BJ (cell line): ENCODE data around the gene AMOTL2. TPM values are rescaled to one million over a fixed set of nuclear protein-coding genes. Genes with fewer than 3 reads are reported as not detected.
A peak's percentile ranks its signal among the peaks of the same experiment; 100 is the strongest.

Experiments
- CTCF ChIA-PET: fragments of 350-600 bp; formaldehyde crosslinking; extraction: SDS; loops from one replicate; lab custom pipeline; 2021; ENCODE audit warnings: antibody characterized with exemption, inconsistent platforms; lab: Yijun Ruan, JAX
- POLR2A ChIA-PET: fragments of 300-600 bp; sonication (Branson Sonifier 250); formaldehyde crosslinking; extraction: SDS; loops from one replicate; lab custom pipeline; 2021; ENCODE audit warnings: antibody characterized with exemption; lab: Charles Lee
- DNase-seq: peaks from one replicate; pipeline ENCODE4 v3.0.0-alpha.2; 2011; ENCODE audit warnings: low read depth
- H3K27me3 ChIP-seq: 2 replicates; pipeline ENCODE4 v1.6.0; 2011; ENCODE audit warnings: low read length; ENCODE audit not compliant: control insufficient read depth, insufficient read depth
- H3K36me3 ChIP-seq: 2 replicates; pipeline ENCODE4 v1.5.1; 2011; ENCODE audit warnings: low read length; ENCODE audit not compliant: control insufficient read depth, insufficient read depth
- H3K4me3 ChIP-seq: 2 replicates; pipeline ENCODE4 v1.5.1; 2011; ENCODE audit warnings: low read depth, mild to moderate bottlenecking, control low read depth, low read length
- polyA plus RNA-seq: library from polyadenylated mRNA; depleted of rRNA; stranded (reverse); fragments of >200 nt; gene quantifications from 2 replicates; pipeline ENCODE4 v1.2.3, GENCODE V29; 2011; rRNA removed
- small RNA-seq: library from RNA; depleted of rRNA; stranded (forward); fragments of <200 nt; gene quantifications from one replicate; pipeline ENCODE3, GENCODE V24; 2012; ENCODE audit warnings: low replicate concordance, low read depth; ENCODE audit not compliant: insufficient read length
- TF ChIP-seq, protein P1 (sequence below): IDR thresholded peaks from 2 replicates; pipeline ENCODE4 v1.5.1; 2011; ENCODE audit warnings: low read depth, mild to moderate bottlenecking, control low read depth, inconsistent platforms, low read length, moderate library complexity; ENCODE audit not compliant: insufficient read depth

AMOTL2 gene
- polyA plus RNA-seq, 1 experiment: 199 TPM

DNA sequence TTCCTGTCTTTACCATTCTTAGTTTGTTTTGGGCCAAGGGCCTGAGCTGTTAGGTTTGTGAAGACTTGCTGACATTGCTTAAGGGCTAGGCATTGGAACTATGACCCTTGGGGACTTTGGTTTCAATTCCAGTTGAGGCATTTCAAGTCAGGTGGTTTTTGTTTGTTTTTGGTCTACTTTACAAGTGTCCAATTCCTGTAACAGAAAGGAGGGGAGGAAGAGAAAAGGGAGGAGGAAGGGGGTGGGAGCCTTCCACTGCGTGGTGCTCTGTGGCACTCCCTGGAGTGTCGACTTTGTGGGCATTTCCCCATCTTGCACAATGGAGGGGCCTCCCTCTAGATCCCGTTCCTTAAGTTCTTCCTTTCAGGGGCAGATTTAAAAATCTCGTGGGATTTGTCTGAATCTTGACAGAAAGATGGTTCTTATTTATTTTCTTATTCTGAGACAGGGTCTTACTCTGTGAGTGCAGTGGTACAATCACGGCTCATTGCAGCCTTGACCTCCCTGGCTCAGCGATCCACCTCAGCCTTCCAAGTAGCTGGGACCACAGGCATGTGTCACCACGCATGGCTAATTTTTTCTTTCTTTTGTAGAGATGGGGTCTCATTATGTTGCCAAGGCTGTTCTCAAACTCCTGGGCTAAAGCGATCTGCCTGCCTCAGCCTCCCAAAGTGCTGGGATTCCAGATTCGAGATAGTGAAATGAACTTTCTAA lies 64.1 kb downstream of the AMOTL2 start:
- DNase-seq: no peak
- no peak overlapping the region for H3K4me3 ChIP-seq
- no peaks in the 10 kb centered on the region for H3K27me3 ChIP-seq
- TF ChIP-seq, protein P1, sequence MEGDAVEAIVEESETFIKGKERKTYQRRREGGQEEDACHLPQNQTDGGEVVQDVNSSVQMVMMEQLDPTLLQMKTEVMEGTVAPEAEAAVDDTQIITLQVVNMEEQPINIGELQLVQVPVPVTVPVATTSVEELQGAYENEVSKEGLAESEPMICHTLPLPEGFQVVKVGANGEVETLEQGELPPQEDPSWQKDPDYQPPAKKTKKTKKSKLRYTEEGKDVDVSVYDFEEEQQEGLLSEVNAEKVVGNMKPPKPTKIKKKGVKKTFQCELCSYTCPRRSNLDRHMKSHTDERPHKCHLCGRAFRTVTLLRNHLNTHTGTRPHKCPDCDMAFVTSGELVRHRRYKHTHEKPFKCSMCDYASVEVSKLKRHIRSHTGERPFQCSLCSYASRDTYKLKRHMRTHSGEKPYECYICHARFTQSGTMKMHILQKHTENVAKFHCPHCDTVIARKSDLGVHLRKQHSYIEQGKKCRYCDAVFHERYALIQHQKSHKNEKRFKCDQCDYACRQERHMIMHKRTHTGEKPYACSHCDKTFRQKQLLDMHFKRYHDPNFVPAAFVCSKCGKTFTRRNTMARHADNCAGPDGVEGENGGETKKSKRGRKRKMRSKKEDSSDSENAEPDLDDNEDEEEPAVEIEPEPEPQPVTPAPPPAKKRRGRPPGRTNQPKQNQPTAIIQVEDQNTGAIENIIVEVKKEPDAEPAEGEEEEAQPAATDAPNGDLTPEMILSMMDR: no peak
- CTCF ChIA-PET: interaction anchor here (1.4 to 10.3 kb wide), 8 partner anchors 13 to 174 kb away, joined by 6 to 185 read pairs (median 30); partner anchors contain the start of genes AMOTL2, ANAPC13 and CEP63
- H3K36me3 ChIP-seq: no peaks in the 10 kb centered on the region
- POLR2A ChIA-PET: interaction anchor here (0.7 to 1.7 kb wide), 3 partner anchors 55 to 92 kb away, joined by 4 to 6 read pairs (median 4); partner anchors contain the start of gene AMOTL2

DNA sequence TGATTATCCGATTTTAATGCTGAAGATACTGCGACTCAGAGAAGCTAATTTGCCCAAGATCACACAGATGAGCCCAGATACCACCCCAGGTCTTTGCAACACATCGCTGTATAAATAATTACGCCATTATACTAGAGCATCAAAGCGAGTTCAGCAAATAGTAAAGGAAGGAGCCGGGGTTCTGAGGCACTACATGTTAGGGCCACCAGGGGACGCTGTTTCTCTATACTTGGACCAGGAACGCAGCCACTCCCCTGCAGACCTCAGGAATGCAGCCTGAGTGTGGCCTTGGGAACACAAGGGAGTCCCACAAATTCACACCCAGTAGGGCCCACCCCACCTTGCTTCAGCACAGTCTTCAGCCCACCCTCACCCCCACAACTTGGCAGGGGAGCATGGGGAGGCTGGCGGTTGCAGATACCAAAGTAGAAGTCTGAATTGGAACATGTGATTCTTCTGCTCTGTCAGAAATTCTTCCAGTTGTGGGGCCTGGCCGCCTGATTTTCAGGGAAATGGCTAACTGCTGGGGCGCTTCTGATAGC lies 65.8 kb downstream of the AMOTL2 start:
- Histone ChIP-seq H3K36me3 (no peaks in the 10 kb centered on the region), H3K27me3 (no peaks in the 10 kb centered on the region), H3K4me3 (no peak overlapping the region)
- no peak for DNase-seq
- TF ChIP-seq, protein P1: peak; percentile 99
- CTCF ChIA-PET: interaction anchor here (0.7 to 10.3 kb wide), 30 partner anchors 9 to 336 kb away, joined by 3 to 185 read pairs (median 5); partner anchors contain the start of genes AMOTL2, ANAPC13 and CEP63
- POLR2A ChIA-PET: interaction anchor here (0.7 to 1.7 kb wide), 5 partner anchors 49 to 168 kb away, joined by 3 to 6 read pairs (median 4); partner anchors contain the start of gene AMOTL2

DNA sequence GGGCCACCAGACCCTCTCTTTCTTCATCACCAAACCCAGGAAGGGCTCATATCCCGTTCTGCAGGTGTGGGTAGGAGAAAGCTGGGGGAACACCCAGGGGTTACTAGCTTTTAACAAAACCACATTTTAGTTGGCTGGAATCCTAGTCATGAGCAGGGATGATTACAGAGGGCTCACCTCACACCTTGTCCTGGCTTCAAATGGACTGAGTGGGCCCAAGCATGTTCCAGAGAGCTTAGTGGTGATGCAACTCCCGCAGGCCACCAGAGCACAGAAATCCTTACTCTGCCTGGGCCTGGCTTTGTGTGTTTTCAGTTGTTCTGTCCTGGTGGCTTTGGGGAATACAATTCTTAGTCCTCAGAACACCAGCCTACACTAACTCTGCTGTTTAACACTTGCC lies 66.8 kb downstream of the AMOTL2 start:
- no peak overlapping the region for H3K4me3 ChIP-seq
- TF ChIP-seq, protein P1: no peak
- POLR2A ChIA-PET: no interaction called here
- CTCF ChIA-PET: interaction anchor here (1.1 to 10.3 kb wide), 16 partner anchors 9 to 225 kb away, joined by 3 to 185 read pairs (median 6); partner anchors contain the start of genes AMOTL2, ANAPC13 and CEP63
- no peaks in the 10 kb centered on the region for H3K27me3 ChIP-seq
- no peak for DNase-seq
- H3K36me3 ChIP-seq: no peaks in the 10 kb centered on the region

DNA sequence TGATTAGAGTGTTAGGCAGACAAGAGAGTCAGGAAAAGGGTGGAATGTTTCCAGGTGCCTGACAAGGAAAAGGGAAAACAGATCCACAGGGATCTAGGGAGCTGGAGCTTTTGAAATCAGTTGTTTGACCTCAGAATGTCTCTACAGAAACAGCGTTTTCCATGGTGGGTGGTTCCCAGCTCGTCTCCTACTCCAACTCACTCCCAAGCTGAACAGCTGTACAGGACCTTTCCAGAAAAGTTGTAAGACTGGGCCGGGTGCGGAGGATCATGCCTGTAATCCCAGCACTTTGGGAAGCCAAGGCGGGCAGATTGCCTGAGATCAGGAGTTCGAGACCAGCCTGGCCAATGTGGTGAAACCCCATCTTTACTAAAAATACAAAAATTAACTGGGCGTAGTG lies 67.9 kb downstream of the AMOTL2 start:
- TF ChIP-seq, protein P1: no peak
- no peaks in the 10 kb centered on the region for H3K36me3 ChIP-seq
- ChIA-PET CTCF (interaction anchor here (1.0 to 10.3 kb wide), 5 partner anchors 90 to 178 kb away, joined by 3 to 185 read pairs (median 5); partner anchors contain the start of genes ANAPC13 and CEP63), POLR2A (no interaction called here)
- no peak for DNase-seq
- H3K4me3 ChIP-seq: no peak overlapping the region
- no peaks in the 10 kb centered on the region for H3K27me3 ChIP-seq

Small RNAs within 50 kb of the gene (small RNA-seq; reads per million reads assigned to genes)
- gene HMGN1P9 (not detected), gene MIR6827 (not detected)

Other genes starting within 250 kb of the AMOTL2 start
- 41.3 and 60.9 TPM in 2 replicates for gene RYK, start 123.6 kb downstream of the AMOTL2 start, polyA plus RNA-seq
- gene ANAPC13, start 111.5 kb upstream of the AMOTL2 start, polyA plus RNA-seq: 54.6 and 115 TPM in 2 replicates
- 6.4 and 14.5 TPM in 2 replicates for gene CEP63, start 111.6 kb upstream of the AMOTL2 start, polyA plus RNA-seq